Astrocyte (in vitro differentiated cells and primary cell): ENCODE data around the gene TRAF7.

ENCODE experiments used
- CTCF ChIP-seq: IDR thresholded peaks from 2 replicates; pipeline ENCODE4 v1.5.1; 2011; ENCODE audit warnings: low read depth, mild to moderate bottlenecking, inconsistent platforms, low read length, moderate library complexity; ENCODE audit not compliant: insufficient read depth
- EZH2 ChIP-seq: IDR thresholded peaks from 2 replicates; pipeline ENCODE4 v1.6.1; 2012; ENCODE audit warnings: mild to moderate bottlenecking, low read length, inconsistent platforms; ENCODE audit not compliant: insufficient read depth

DNA sequence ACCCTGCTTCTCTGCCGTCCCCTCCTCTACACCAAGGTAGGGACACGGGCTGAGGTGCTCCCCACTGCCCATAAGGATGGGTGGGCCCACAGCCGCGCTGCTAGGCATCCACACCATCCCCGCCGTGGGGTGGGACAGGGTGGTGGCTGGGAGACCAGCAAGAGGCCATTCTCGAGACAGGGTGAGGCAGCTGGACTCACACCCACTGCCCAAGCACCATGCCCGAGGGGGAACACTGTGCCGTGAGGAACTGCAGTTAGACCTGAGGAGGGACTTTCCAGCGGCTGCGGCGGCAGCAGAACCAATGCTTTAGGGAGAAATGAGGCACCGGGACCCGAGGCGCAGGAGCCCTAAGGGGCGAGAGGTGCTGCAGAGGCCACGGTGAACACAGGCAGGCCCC, 33.2 kb upstream of the TRAF7 start:
- TF ChIP-seq EZH2 (no peak), CTCF (no peak)
